ENCODE results near the gene JARID2. TPM values are rescaled to one million over a fixed set of nuclear protein-coding genes. Genes with fewer than 3 reads are reported as not detected.

JARID2 gene
- polyA plus RNA-seq, 1 of the 3 experiments (the other 2 are of a cell fraction): 3.4 TPM

DNA sequence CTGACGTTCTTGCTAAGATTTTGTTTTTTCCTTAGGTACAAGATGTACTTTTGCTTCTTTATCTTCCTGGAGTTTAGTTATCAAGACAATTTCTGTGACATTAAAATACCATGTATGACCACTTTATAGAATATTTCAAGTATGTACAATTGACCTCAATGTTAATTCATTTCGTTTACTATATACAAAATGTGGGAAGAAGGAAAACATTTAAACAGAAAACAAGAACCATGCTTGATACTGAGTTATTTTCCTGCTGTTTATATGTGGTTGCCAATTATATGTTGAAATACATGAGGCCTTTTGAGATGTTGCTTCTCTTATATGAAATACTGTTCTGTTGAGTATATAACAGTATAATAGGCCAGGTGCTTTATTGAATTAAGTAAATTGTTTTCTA is 184.3 kb downstream of the JARID2 start:
- Histone ChIP-seq H3K27ac (ENCODE audit: low read depth in 2 of 2, low read length in 1 of 2) (no peak overlapping the region), H3F3A (replicated peaks; ENCODE audit: insufficient read depth) (no peaks in the 10 kb centered on the region), H3K4me1 (ENCODE audit: control insufficient read depth in 1 of 2, insufficient read depth in 2 of 2, low read depth in 1 of 2, low read length in 1 of 2) (peaks cover 19 to 27% of the 10 kb centered on the region in 2 experiments; a peak in 3 of 4 replicates), H3K36me3 (replicated peaks in 1 of 2; ENCODE audit: control insufficient read depth in 1 of 2, insufficient read depth in 2 of 2, low read length in 1 of 2) (no peaks in the 10 kb centered on the region), H3K9me3 (0 out of 2 replicates have a peak, but pooled peaks cover 5% of the 10 kb centered on the region), H2AFZ (ENCODE audit: low read depth) (no peak overlapping the region), H3K9me2 (no peaks in the 10 kb centered on the region), H3K79me2 (ENCODE audit: insufficient read depth) (no peaks in the 10 kb centered on the region; the same call in 1 of the 2 replicates), H4K20me1 (ENCODE audit: insufficient read depth) (peaks cover 3% of the 10 kb centered on the region; the same call in 1 of the 2 replicates), H3K9ac (no peak overlapping the region), H3K4me3 (ENCODE audit: low read depth in 2 of 2, low read length in 1 of 2) (no peak overlapping the region), H3K27me3 (ENCODE audit: insufficient read depth) (no peaks in the 10 kb centered on the region), H3K4me2 (no peak overlapping the region)
- ChIA-PET POLR2A (no interaction called here), CTCF (interaction anchor here (0.6 to 5.6 kb wide), 2 partner anchors 13 to 617 kb away, joined by 3 to 34 read pairs; no protein-coding TSS in a partner anchor)
- DNase-seq: no peak
- 88% methylated on average over 2 of the region's 2 CpGs for WGBS (ENCODE audit: low lambda C conversion rate)
- no peak for TF ChIP-seq GABPA (IDR thresholded peaks at IDR 0.05; ENCODE audit: low read depth)
- TF ChIP-seq, protein P1, sequence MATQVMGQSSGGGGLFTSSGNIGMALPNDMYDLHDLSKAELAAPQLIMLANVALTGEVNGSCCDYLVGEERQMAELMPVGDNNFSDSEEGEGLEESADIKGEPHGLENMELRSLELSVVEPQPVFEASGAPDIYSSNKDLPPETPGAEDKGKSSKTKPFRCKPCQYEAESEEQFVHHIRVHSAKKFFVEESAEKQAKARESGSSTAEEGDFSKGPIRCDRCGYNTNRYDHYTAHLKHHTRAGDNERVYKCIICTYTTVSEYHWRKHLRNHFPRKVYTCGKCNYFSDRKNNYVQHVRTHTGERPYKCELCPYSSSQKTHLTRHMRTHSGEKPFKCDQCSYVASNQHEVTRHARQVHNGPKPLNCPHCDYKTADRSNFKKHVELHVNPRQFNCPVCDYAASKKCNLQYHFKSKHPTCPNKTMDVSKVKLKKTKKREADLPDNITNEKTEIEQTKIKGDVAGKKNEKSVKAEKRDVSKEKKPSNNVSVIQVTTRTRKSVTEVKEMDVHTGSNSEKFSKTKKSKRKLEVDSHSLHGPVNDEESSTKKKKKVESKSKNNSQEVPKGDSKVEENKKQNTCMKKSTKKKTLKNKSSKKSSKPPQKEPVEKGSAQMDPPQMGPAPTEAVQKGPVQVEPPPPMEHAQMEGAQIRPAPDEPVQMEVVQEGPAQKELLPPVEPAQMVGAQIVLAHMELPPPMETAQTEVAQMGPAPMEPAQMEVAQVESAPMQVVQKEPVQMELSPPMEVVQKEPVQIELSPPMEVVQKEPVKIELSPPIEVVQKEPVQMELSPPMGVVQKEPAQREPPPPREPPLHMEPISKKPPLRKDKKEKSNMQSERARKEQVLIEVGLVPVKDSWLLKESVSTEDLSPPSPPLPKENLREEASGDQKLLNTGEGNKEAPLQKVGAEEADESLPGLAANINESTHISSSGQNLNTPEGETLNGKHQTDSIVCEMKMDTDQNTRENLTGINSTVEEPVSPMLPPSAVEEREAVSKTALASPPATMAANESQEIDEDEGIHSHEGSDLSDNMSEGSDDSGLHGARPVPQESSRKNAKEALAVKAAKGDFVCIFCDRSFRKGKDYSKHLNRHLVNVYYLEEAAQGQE (IDR thresholded peaks at IDR 0.05; ENCODE audit: low read depth, low read length): no peak

DNA sequence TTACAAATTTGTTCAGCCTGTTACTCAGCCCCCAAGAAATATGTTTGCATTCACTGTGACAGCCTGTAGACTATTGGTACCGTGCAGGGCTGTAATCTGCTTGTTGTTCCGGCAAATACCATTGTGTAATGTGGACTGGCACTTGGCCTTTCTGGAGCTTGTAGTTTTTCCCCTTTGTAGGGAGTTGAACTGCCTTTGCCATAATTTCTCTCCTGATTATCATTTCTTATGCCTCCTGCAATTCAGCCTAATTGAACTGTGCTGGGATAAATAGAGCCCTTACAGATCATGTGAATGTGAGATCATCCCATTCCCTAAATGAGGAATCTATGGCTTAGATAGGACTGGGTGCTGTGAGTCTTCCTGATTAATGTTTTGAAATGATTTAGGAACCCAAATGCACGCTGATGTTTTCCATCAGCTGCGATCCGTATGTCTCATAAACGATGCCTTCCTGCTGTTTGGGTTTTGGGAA is 185.1 kb downstream of the JARID2 start:
- Histone ChIP-seq H3K9me2 (no peaks in the 10 kb centered on the region), H3K79me2 (ENCODE audit: insufficient read depth) (no peaks in the 10 kb centered on the region; the same call in 1 of the 2 replicates), H3K4me1 (ENCODE audit: control insufficient read depth in 1 of 2, insufficient read depth in 2 of 2, low read depth in 1 of 2, low read length in 1 of 2) (peaks cover 19 to 27% of the 10 kb centered on the region in 2 experiments; a peak in 3 of 4 replicates), H3K4me3 (ENCODE audit: low read depth in 2 of 2, low read length in 1 of 2) (no peak overlapping the region), H3K4me2 (no peak overlapping the region), H4K20me1 (ENCODE audit: insufficient read depth) (peaks cover 3% of the 10 kb centered on the region; the same call in 1 of the 2 replicates), H3F3A (replicated peaks; ENCODE audit: insufficient read depth) (no peaks in the 10 kb centered on the region), H3K9me3 (0 out of 2 replicates have a peak, but pooled peaks cover 5% of the 10 kb centered on the region), H3K27me3 (ENCODE audit: insufficient read depth) (no peaks in the 10 kb centered on the region), H3K9ac (no peak overlapping the region), H3K36me3 (replicated peaks in 1 of 2; ENCODE audit: control insufficient read depth in 1 of 2, insufficient read depth in 2 of 2, low read length in 1 of 2) (no peaks in the 10 kb centered on the region), H3K27ac (ENCODE audit: low read depth in 2 of 2, low read length in 1 of 2) (no peak overlapping the region), H2AFZ (ENCODE audit: low read depth) (no peak overlapping the region)
- ChIA-PET POLR2A (no interaction called here), CTCF (interaction anchor here (0.6 to 5.6 kb wide), 2 partner anchors 12 to 47 kb away, joined by 3 to 34 read pairs; no protein-coding TSS in a partner anchor)
- no peak for DNase-seq
- 97% methylated on average over 6 of the region's 6 CpGs for WGBS (ENCODE audit: low lambda C conversion rate)
- TF ChIP-seq, protein P2, sequence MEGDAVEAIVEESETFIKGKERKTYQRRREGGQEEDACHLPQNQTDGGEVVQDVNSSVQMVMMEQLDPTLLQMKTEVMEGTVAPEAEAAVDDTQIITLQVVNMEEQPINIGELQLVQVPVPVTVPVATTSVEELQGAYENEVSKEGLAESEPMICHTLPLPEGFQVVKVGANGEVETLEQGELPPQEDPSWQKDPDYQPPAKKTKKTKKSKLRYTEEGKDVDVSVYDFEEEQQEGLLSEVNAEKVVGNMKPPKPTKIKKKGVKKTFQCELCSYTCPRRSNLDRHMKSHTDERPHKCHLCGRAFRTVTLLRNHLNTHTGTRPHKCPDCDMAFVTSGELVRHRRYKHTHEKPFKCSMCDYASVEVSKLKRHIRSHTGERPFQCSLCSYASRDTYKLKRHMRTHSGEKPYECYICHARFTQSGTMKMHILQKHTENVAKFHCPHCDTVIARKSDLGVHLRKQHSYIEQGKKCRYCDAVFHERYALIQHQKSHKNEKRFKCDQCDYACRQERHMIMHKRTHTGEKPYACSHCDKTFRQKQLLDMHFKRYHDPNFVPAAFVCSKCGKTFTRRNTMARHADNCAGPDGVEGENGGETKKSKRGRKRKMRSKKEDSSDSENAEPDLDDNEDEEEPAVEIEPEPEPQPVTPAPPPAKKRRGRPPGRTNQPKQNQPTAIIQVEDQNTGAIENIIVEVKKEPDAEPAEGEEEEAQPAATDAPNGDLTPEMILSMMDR (IDR thresholded peaks at IDR 0.05): no peak
- no peak for TF ChIP-seq SMC3 (IDR thresholded peaks at IDR 0.05; ENCODE audit: low read depth, low read length)
- TF ChIP-seq ELF1 (IDR thresholded peaks at IDR 0.05): no peak
- no peak for TF ChIP-seq EP300 (IDR thresholded peaks at IDR 0.05; ENCODE audit: borderline replicate concordance in 1 of 2, low read depth in 1 of 2, low read length in 1 of 2)
- TF ChIP-seq, protein P3, sequence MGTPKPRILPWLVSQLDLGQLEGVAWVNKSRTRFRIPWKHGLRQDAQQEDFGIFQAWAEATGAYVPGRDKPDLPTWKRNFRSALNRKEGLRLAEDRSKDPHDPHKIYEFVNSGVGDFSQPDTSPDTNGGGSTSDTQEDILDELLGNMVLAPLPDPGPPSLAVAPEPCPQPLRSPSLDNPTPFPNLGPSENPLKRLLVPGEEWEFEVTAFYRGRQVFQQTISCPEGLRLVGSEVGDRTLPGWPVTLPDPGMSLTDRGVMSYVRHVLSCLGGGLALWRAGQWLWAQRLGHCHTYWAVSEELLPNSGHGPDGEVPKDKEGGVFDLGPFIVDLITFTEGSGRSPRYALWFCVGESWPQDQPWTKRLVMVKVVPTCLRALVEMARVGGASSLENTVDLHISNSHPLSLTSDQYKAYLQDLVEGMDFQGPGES (IDR thresholded peaks at IDR 0.05; ENCODE audit: low read depth, low read length): no peak
- TF ChIP-seq FOXM1 (IDR thresholded peaks at IDR 0.05; ENCODE audit: low read depth): no peak
- no peak for TF ChIP-seq EZH2phosphoT487 (IDR thresholded peaks at IDR 0.05; ENCODE audit: borderline replicate concordance, low read depth)
- TF ChIP-seq, protein P4, sequence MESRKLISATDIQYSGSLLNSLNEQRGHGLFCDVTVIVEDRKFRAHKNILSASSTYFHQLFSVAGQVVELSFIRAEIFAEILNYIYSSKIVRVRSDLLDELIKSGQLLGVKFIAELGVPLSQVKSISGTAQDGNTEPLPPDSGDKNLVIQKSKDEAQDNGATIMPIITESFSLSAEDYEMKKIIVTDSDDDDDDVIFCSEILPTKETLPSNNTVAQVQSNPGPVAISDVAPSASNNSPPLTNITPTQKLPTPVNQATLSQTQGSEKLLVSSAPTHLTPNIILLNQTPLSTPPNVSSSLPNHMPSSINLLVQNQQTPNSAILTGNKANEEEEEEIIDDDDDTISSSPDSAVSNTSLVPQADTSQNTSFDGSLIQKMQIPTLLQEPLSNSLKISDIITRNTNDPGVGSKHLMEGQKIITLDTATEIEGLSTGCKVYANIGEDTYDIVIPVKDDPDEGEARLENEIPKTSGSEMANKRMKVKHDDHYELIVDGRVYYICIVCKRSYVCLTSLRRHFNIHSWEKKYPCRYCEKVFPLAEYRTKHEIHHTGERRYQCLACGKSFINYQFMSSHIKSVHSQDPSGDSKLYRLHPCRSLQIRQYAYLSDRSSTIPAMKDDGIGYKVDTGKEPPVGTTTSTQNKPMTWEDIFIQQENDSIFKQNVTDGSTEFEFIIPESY (IDR thresholded peaks at IDR 0.05; ENCODE audit: borderline replicate concordance, low read depth): no peak
- TF ChIP-seq, protein P1 (IDR thresholded peaks at IDR 0.05; ENCODE audit: low read depth, low read length): no peak
- TF ChIP-seq RAD21 (IDR thresholded peaks at IDR 0.05; ENCODE audit: low read length): no peak
- TF ChIP-seq, protein P5, sequence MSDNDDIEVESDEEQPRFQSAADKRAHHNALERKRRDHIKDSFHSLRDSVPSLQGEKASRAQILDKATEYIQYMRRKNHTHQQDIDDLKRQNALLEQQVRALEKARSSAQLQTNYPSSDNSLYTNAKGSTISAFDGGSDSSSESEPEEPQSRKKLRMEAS (IDR thresholded peaks at IDR 0.05; ENCODE audit: low read depth): no peak
- no peak for TF ChIP-seq TCF12 (IDR thresholded peaks at IDR 0.05)

Measured in SK-N-SH (cell line).